GM23248 (cell line): Measurements from ENCODE around the gene PAXIP1. TPM values are rescaled to one million over a fixed set of nuclear protein-coding genes. Genes with fewer than 3 reads are reported as not detected.

ENCODE experiments used
- DNase-seq: peaks from one replicate; pipeline ENCODE4 v3.0.0-alpha.2; 2015
- H2AFZ ChIP-seq: fragments of 200-600 bp; sonication (generic); 2 replicates; pipeline ENCODE4 v1.6.1; 2016; ENCODE audit warnings: antibody characterized with exemption
- H3F3A ChIP-seq: fragments of 200-600 bp; sonication (generic); 2 replicates; pipeline ENCODE4 v1.6.1; 2016; ENCODE audit warnings: mild to moderate bottlenecking, antibody characterized with exemption, mixed run types; ENCODE audit not compliant: insufficient read depth
- H3K27ac ChIP-seq: fragments of 200-600 bp; sonication (generic); 2 replicates; pipeline ENCODE4 v1.5.1; 2016; ENCODE audit warnings: mild to moderate bottlenecking
- H3K27me3 ChIP-seq: fragments of 200-600 bp; sonication (generic); replicated peaks from 2 replicates; pipeline ENCODE4 v1.6.1; 2016; ENCODE audit warnings: mild to moderate bottlenecking; ENCODE audit not compliant: insufficient read depth
- H3K36me3 ChIP-seq: fragments of 200-600 bp; sonication (generic); 2 replicates; pipeline ENCODE4 v1.6.1; 2016; ENCODE audit warnings: low read depth, mild to moderate bottlenecking
- H3K4me1 ChIP-seq: fragments of 200-600 bp; sonication (generic); 2 replicates; pipeline ENCODE4 v1.6.1; 2016; ENCODE audit warnings: mild to moderate bottlenecking; ENCODE audit not compliant: insufficient read depth
- H3K4me2 ChIP-seq: fragments of 200-600 bp; sonication (generic); one replicate; pipeline ENCODE4 v1.6.1; 2016; ENCODE audit warnings: mild to moderate bottlenecking; ENCODE audit not compliant: unreplicated experiment
- H3K4me3 ChIP-seq: fragments of 200-600 bp; sonication (generic); 2 replicates; pipeline ENCODE4 v1.5.1; 2016; ENCODE audit warnings: mild to moderate bottlenecking
- H3K79me2 ChIP-seq: fragments of 200-600 bp; sonication (generic); 2 replicates; pipeline ENCODE4 v1.6.1; 2016; ENCODE audit warnings: mild to moderate bottlenecking; ENCODE audit not compliant: insufficient read depth
- H3K9ac ChIP-seq: fragments of 200-600 bp; sonication (generic); 2 replicates; pipeline ENCODE4 v1.6.1; 2016; ENCODE audit warnings: mild to moderate bottlenecking
- H3K9me2 ChIP-seq: fragments of 200-600 bp; sonication (generic); 2 replicates; pipeline ENCODE4 v1.6.1; 2016; ENCODE audit warnings: mixed run types, mild to moderate bottlenecking, moderate library complexity; ENCODE audit not compliant: insufficient read depth
- H3K9me3 ChIP-seq: fragments of 200-600 bp; sonication (generic); one replicate; pipeline ENCODE4 v1.6.1; 2017; ENCODE audit warnings: low read depth
- H4K20me1 ChIP-seq: fragments of 200-600 bp; sonication (generic); 2 replicates; pipeline ENCODE4 v1.6.0; 2016; ENCODE audit not compliant: insufficient read depth
- EZH2 ChIP-seq: fragments of 200-600 bp; sonication (generic); IDR thresholded peaks from 2 replicates; pipeline ENCODE4 v1.6.1; 2018; ENCODE audit warnings: antibody characterized with exemption, mild to moderate bottlenecking; ENCODE audit not compliant: insufficient read depth, poor library complexity, severe bottlenecking
- EZH2phosphoT487 ChIP-seq: fragments of 200-600 bp; sonication (generic); IDR thresholded peaks from 2 replicates; pipeline ENCODE4 v1.6.1; 2018; ENCODE audit warnings: antibody characterized with exemption, moderate library complexity, mild to moderate bottlenecking, low read depth; ENCODE audit not compliant: insufficient read depth
- WGBS, 2 experiments: methylation state at CpG; one replicate each; pipeline ENCODE4 v1.1.6; 2015 to 2017; ENCODE audit warnings: low lambda C conversion rate in 2 of 2, low coverage in 1 of 2; ENCODE audit errors: missing lambda C conversion rate in 2 of 2; 5-methylcytosine and 5-hydroxymethylcytosine counted together
- in situ Hi-C: fragments of 300-500 bp; cut with MboI; formaldehyde crosslinking; loops from 2 replicates; pipeline ENCODE4 v1.15.0; 2020
- polyA plus RNA-seq: library from polyadenylated mRNA; unstranded; fragments of >200 nt; fragmentation: Nextera tagmentation; extraction: Ambion mirVana; gene quantifications from 2 replicates; pipeline ENCODE4 v1.2.1, GENCODE V29; 2016
- total RNA-seq: library from RNA; depleted of rRNA; stranded (reverse); fragments of >200 nt; shearing (Covaris generic); gene quantifications from 2 replicates; pipeline ENCODE4 v1.2.3, GENCODE V29; 2014

The PAXIP1 gene
- total and polyA plus RNA-seq, 2 experiments from 2014 or later: 1.8 to 5.8 TPM

GRCh38 chr7:154905146-154905545, 97.8 kb downstream of the PAXIP1 start:
- Histone ChIP-seq H3K4me2 (no peak overlapping the region), H2AFZ (no peak overlapping the region), H3K27me3 (no peaks in the 10 kb centered on the region), H3K79me2 (no peaks in the 10 kb centered on the region), H3K4me1 (no peaks in the 10 kb centered on the region), H3K36me3 (no peaks in the 10 kb centered on the region), H3K9ac (no peak overlapping the region), H4K20me1 (no peaks in the 10 kb centered on the region), H3K9me3 (no peaks in the 10 kb centered on the region), H3K27ac (no peak overlapping the region), H3K9me2 (no peaks in the 10 kb centered on the region), H3F3A (no peaks in the 10 kb centered on the region), H3K4me3 (no peak overlapping the region)
- 50% methylated on average over 8 of the region's 8 CpGs for WGBS, 2 experiments
- DNase-seq: no peak
- in situ Hi-C loops: loop anchor here (10.0 to 25.0 kb wide), 2 partner anchors 440 to 857 kb away; no protein-coding TSS in a partner anchor
- no peak for TF ChIP-seq EZH2

- Histone ChIP-seq H3K4me2 (no peak overlapping the region), H3K9me3 (no peaks in the 10 kb centered on the region), H3K4me3 (no peak overlapping the region), H3K36me3 (no peaks in the 10 kb centered on the region), H4K20me1 (no peaks in the 10 kb centered on the region), H3K9ac (no peak overlapping the region), H3K27me3 (no peaks in the 10 kb centered on the region), H3K79me2 (no peaks in the 10 kb centered on the region), H3K4me1 (no peaks in the 10 kb centered on the region), H3K27ac (no peak overlapping the region), H3K9me2 (no peaks in the 10 kb centered on the region), H3F3A (no peaks in the 10 kb centered on the region), H2AFZ (no peak overlapping the region)
- TF ChIP-seq EZH2phosphoT487 (no peak), EZH2 (no peak)
- WGBS, 2 experiments: 23 to 27% methylated on average over 14 of the region's 14 CpGs
- DNase-seq: no peak
- in situ Hi-C loops: loop anchor here (10.0 to 25.0 kb wide), 2 partner anchors 442 to 859 kb away; no protein-coding TSS in a partner anchor
Measured at GRCh38 chr7:154903083-154903731, 99.7 kb downstream of the PAXIP1 start.

- Histone ChIP-seq H3K27ac (no peak overlapping the region), H3K4me2 (no peak overlapping the region), H3K36me3 (no peaks in the 10 kb centered on the region), H3K4me1 (no peaks in the 10 kb centered on the region), H4K20me1 (no peaks in the 10 kb centered on the region), H3K27me3 (no peaks in the 10 kb centered on the region), H3K4me3 (no peak overlapping the region), H3K9me3 (no peaks in the 10 kb centered on the region), H3K9me2 (no peaks in the 10 kb centered on the region), H2AFZ (no peak overlapping the region), H3K79me2 (no peaks in the 10 kb centered on the region), H3F3A (no peaks in the 10 kb centered on the region), H3K9ac (no peak overlapping the region)
- 28 to 31% methylated on average over 6 of the region's 6 CpGs for WGBS, 2 experiments
- in situ Hi-C loops: loop anchor here (10.0 to 25.0 kb wide), 2 partner anchors 442 to 860 kb away; no protein-coding TSS in a partner anchor
- TF ChIP-seq EZH2: no peak
- no peak for TF ChIP-seq EZH2phosphoT487
- DNase-seq: no peak
Measured at GRCh38 chr7:154902600-154903082, 100.3 kb downstream of the PAXIP1 start.

- H3F3A ChIP-seq: no peaks in the 10 kb centered on the region
- in situ Hi-C loops: loop anchor here (10.0 to 25.0 kb wide), 2 partner anchors 445 to 862 kb away; no protein-coding TSS in a partner anchor
- WGBS, 2 experiments: 12 to 15% methylated on average over 5 of the region's 5 CpGs
- DNase-seq: no peak
- H3K9ac ChIP-seq: no peak overlapping the region
- H3K27ac ChIP-seq: no peak overlapping the region
- H3K36me3 ChIP-seq: no peaks in the 10 kb centered on the region
- H3K27me3 ChIP-seq: no peaks in the 10 kb centered on the region
- no peaks in the 10 kb centered on the region for H3K9me3 ChIP-seq
- H3K9me2 ChIP-seq: no peaks in the 10 kb centered on the region
- no peaks in the 10 kb centered on the region for H3K4me1 ChIP-seq
- no peak overlapping the region for H3K4me2 ChIP-seq
- H4K20me1 ChIP-seq: no peaks in the 10 kb centered on the region
- TF ChIP-seq EZH2: no peak
- no peak for TF ChIP-seq EZH2phosphoT487
- no peaks in the 10 kb centered on the region for H3K79me2 ChIP-seq
- no peak overlapping the region for H3K4me3 ChIP-seq
- no peak overlapping the region for H2AFZ ChIP-seq
Measured at GRCh38 chr7:154899862-154900261, 103.1 kb downstream of the PAXIP1 start.
